ENCODE measurements around the gene DRAP1. TPM values are rescaled to one million over a fixed set of nuclear protein-coding genes. Genes with fewer than 3 reads are reported as not detected.
A peak's percentile ranks its signal among the peaks of the same experiment; 100 is the strongest.

Gene DRAP1
- total and polyA plus RNA-seq, 9 of the 15 experiments (the other 6 are each of a cell fraction or from before 2014, with no cell fraction given): 9.6 to 200 (median 92.9) TPM

- Histone ChIP-seq H2AFZ (ENCODE audit: low read depth, low read length) (no peak overlapping the region), H3K4me1 (replicated peaks in 1 of 2; ENCODE audit: control insufficient read depth in 2 of 2, insufficient read depth in 2 of 2, low read length in 2 of 2) (peaks cover 6 to 30% of the 10 kb centered on the region in 2 experiments; a peak in 3 of 5 replicates), H3K4me3 (no peak overlapping the region), H3K9ac (ENCODE audit: insufficient read depth in 1 of 2, low read depth in 2 of 2, low read length in 2 of 2) (0 out of 4 replicates have a peak overlapping the region, but pooled peaks of 1 of the 2 experiments have one; percentile 32), H3K9me3 (replicated peaks; ENCODE audit: control insufficient read depth, insufficient read depth, low read depth, low read length) (no peaks in the 10 kb centered on the region), H3K27me3 (ENCODE audit: control insufficient read depth in 2 of 2, insufficient read depth in 2 of 2, low read length in 2 of 2) (no peaks in the 10 kb centered on the region), H4K20me1 (replicated peaks; ENCODE audit: control insufficient read depth, insufficient read depth, low read length) (peaks cover 3% of the 10 kb centered on the region; the same call in 1 of the 2 replicates), H3K27ac (ENCODE audit: extremely low read depth, low read depth, low read length) (no peak overlapping the region), H3K36me3 (ENCODE audit: control insufficient read depth, insufficient read depth, low read length) (peaks cover 50% of the 10 kb centered on the region), H3K4me2 (ENCODE audit: insufficient read depth, low read length) (no peak overlapping the region), H3K79me2 (ENCODE audit: control insufficient read depth, insufficient read depth, low read length) (peaks cover 4% of the 10 kb centered on the region; the same call in 2 of the 3 replicates), H3K9me1 (ENCODE audit: control insufficient read depth, insufficient read depth, low read length) (no peaks in the 10 kb centered on the region)
- intact Hi-C loops (cut with micrococcal nuclease) (no loop called here), in situ Hi-C loops (cut with MboI) (loop anchor here (5.0 kb wide), 1 partner anchor 105 kb away; no protein-coding TSS in a partner anchor)
- DNase-seq (ENCODE audit: extremely low read depth in 1 of 4, low spot score in 3 of 4): no peak
- TF ChIP-seq RBFOX2 (IDR thresholded peaks at IDR 0.05; ENCODE audit: low read depth, low read length) (peak; percentile 56), FOXK2 (conservative IDR thresholded peaks at IDR 0.05 in 1 of 2, IDR thresholded peaks at IDR 0.05 in 1 of 2; ENCODE audit: low read depth in 2 of 2) (no peak), CHD1 (IDR thresholded peaks at IDR 0.05; ENCODE audit: low read length) (no peak), POLR2G (IDR thresholded peaks at IDR 0.05; ENCODE audit: low read depth, low read length) (peak; percentile 45), ZNF583 (CRISPR knock-in tag; IDR thresholded peaks at IDR 0.05) (no peak), PTBP1 (IDR thresholded peaks at IDR 0.05; ENCODE audit: low read depth, low read length) (no peak)
- no peak for ATAC-seq
- BruUV-seq (replicated peaks): no TSS peak
- FAIRE-seq: no peak
- ChIA-PET POLR2A (interaction anchor here (0.6 to 14.4 kb wide), 7 partner anchors 8 to 171 kb away, joined by 3 to 147 read pairs (median 6); partner anchors contain the start of gene MUS81), CTCF (ENCODE audit: low intra/inter-chr PET ratio) (interaction anchor here (2.7 kb wide), 1 partner anchor 106 kb away, joined by 24 read pairs; no protein-coding TSS in a partner anchor)
- 91% methylated on average over 24 of the region's 30 CpGs for WGBS (ENCODE audit: insufficient coverage, low coverage, missing lambda C conversion rate)
These were observed 36.8 kb upstream of the DRAP1 start for GRCh38 chr11:65882120-65883057.
